Kasumi-1 (cell line): ENCODE data around the gene SLC2A5.
"Not testable (repeated sequence)": the region's sequence is repeated elsewhere in the genome, so short reads cannot be mapped to it uniquely, and the experiment has no call there.

Source experiments
- DNase-seq, 2 experiments: peaks; one replicate each; lab custom pipeline; 2025; lab: John Stamatoyannopoulos, UW

SLC2A5 gene

GRCh38 chr1:9005395-9005708, 64.1 kb downstream of the SLC2A5 start:
- no peak for DNase-seq

GRCh38 chr1:9004700-9005394, 64.6 kb downstream of the SLC2A5 start:
- DNase-seq = peak; percentile 85 to 87

GRCh38 chr1:9004031-9004699, 65.3 kb downstream of the SLC2A5 start:
- DNase-seq = peak; percentile 14 to 31

- DNase-seq = not testable (repeated sequence)
Observed at GRCh38 chr1:9002215-9002560, 67.2 kb downstream of the SLC2A5 start.

- DNase-seq = not testable (repeated sequence)
Observed at GRCh38 chr1:9001534-9002214, 67.8 kb downstream of the SLC2A5 start.

GRCh38 chr1:8993962-8994675, 75.3 kb downstream of the SLC2A5 start:
- DNase-seq = not testable (repeated sequence)

GRCh38 chr1:8992936-8993687, 76.3 kb downstream of the SLC2A5 start:
- DNase-seq = no peak

GRCh38 chr1:8989821-8990220, 79.6 kb downstream of the SLC2A5 start:
- DNase-seq = no peak

- no peak for DNase-seq
Observed at GRCh38 chr1:8989061-8989460, 80.4 kb downstream of the SLC2A5 start.

- no peak for DNase-seq
Observed at GRCh38 chr1:8988618-8988967, 80.8 kb downstream of the SLC2A5 start.

GRCh38 chr1:8987881-8988617, 81.4 kb downstream of the SLC2A5 start:
- DNase-seq = peak; percentile 21 to 56

GRCh38 chr1:8986814-8987190, 82.6 kb downstream of the SLC2A5 start:
- DNase-seq = no peak

- DNase-seq = no peak
Observed at GRCh38 chr1:8985915-8986813, 83.3 kb downstream of the SLC2A5 start.
